CD4-positive, alpha-beta T cell (primary cell): ENCODE results near the gene ERLEC1. TPM values are rescaled to one million over a fixed set of nuclear protein-coding genes. Genes with fewer than 3 reads are reported as not detected.

ENCODE experiments used
- ATAC-seq: fragments of 200-7000 bp; cut with Tn5 transposase; one replicate; pipeline ENCODE4 v1.10.0; 2022; ENCODE audit warnings: mild to moderate bottlenecking; ENCODE audit not compliant: poor library complexity
- CTCF ChIA-PET: fragments of 350-600 bp; sonication (Branson Sonifier 250); formaldehyde crosslinking; loops from one replicate; lab custom pipeline; 2021; ENCODE audit warnings: antibody characterized with exemption, inconsistent platforms; lab: Charles Lee
- POLR2A ChIA-PET: fragments of 350-600 bp; sonication (Branson Sonifier 250); formaldehyde crosslinking; loops from one replicate; lab custom pipeline; 2021; ENCODE audit warnings: antibody characterized with exemption, inconsistent platforms; lab: Charles Lee
- DNase-seq, 14 experiments: peaks; one replicate each; pipeline ENCODE4 v3.0.0-alpha.2; 2013 to 2020; ENCODE audit warnings: mixed read lengths in 2 of 14
- H3K27ac ChIP-seq, 2 donors: one replicate each; pipeline versions ENCODE4 v1.5.1 to v1.7.0; 2013; ENCODE audit warnings: low read length in 2 of 2, low read depth in 1 of 2, mild to moderate bottlenecking in 1 of 2
- H3K27me3 ChIP-seq, 2 experiments: 1 replicate in 1 of 2; 2 replicates in 1 of 2; pipeline versions ENCODE4 v1.6.1 to v1.7.0; 2013; ENCODE audit warnings: low read length in 2 of 2, control low read depth in 1 of 2, mild to moderate bottlenecking in 1 of 2, moderate library complexity in 1 of 2; ENCODE audit not compliant: insufficient read depth in 2 of 2, control insufficient read depth in 1 of 2
- H3K36me3 ChIP-seq: one replicate; pipeline ENCODE4 v1.6.1; 2013; ENCODE audit warnings: low read length, control low read depth; ENCODE audit not compliant: insufficient read depth
- H3K4me1 ChIP-seq: one replicate; pipeline ENCODE4 v1.6.1; 2013; ENCODE audit warnings: low read length, control low read depth; ENCODE audit not compliant: insufficient read depth
- H3K4me3 ChIP-seq: one replicate; pipeline ENCODE4 v1.5.1; 2013; ENCODE audit warnings: mild to moderate bottlenecking, low read length, moderate library complexity
- H3K9me3 ChIP-seq, 2 experiments: 1 replicate in 1 of 2; 2 replicates in 1 of 2; pipeline versions ENCODE4 v1.6.1 to v1.7.0; 2013; ENCODE audit warnings: low read length in 2 of 2, mild to moderate bottlenecking in 2 of 2, control low read depth in 1 of 2, moderate library complexity in 1 of 2; ENCODE audit not compliant: control insufficient read depth in 1 of 2, insufficient read depth in 1 of 2
- H3K27ac Mint-ChIP-seq: one replicate; pipeline ENCODE4 v1.8.0; 2020; ENCODE audit warnings: mixed read lengths
- H3K27me3 Mint-ChIP-seq: one replicate; pipeline ENCODE4 v1.8.0; 2021; ENCODE audit warnings: mixed read lengths
- H3K36me3 Mint-ChIP-seq: one replicate; pipeline ENCODE4 v1.8.0; 2021; ENCODE audit warnings: low read depth, mixed read lengths
- H3K4me1 Mint-ChIP-seq: one replicate; pipeline ENCODE4 v1.8.0; 2021; ENCODE audit warnings: low read depth, mixed read lengths
- H3K4me3 Mint-ChIP-seq: one replicate; pipeline ENCODE4 v1.8.0; 2020; ENCODE audit warnings: mild to moderate bottlenecking, mixed read lengths
- H3K9me3 Mint-ChIP-seq: one replicate; pipeline ENCODE4 v1.8.0; 2020; ENCODE audit warnings: mixed read lengths
- intact Hi-C, 2 experiments: fragments of 100-400 bp; cut with DNase I in 1 of 2; cut with micrococcal nuclease in 1 of 2; formaldehyde crosslinking; loops; one replicate each; pipeline versions ENCODE4 v1.15.1 to v1.9.0; 2023 to 2025; cut with DNase I, micrococcal nuclease
- microRNA-seq: library from miRNA; unstranded; fragments of <30 nt; microRNA quantifications from one replicate; pipeline ENCODE4 v1.2.0, GENCODE V29; 2021; ENCODE audit warnings: borderline microRNAs expressed, borderline replicate concordance
- total RNA-seq, 174 experiments: library from RNA in 2 of 174; stranded (reverse) in 2 of 174; gene quantifications; one replicate each; pipeline ENCODE4 v1.2.3 and lab custom pipeline; 2021 to 2026
- TF ChIP-seq, protein P1 (sequence below): fragments of 200-600 bp; IDR thresholded peaks from one replicate; pipeline ENCODE4 v1.8.0; 2022; ENCODE audit warnings: antibody characterized with exemption, mild to moderate bottlenecking

ERLEC1 gene
- total RNA-seq, 2 experiments from 2014 or later, result 14.5 to 14.7 TPM

DNA sequence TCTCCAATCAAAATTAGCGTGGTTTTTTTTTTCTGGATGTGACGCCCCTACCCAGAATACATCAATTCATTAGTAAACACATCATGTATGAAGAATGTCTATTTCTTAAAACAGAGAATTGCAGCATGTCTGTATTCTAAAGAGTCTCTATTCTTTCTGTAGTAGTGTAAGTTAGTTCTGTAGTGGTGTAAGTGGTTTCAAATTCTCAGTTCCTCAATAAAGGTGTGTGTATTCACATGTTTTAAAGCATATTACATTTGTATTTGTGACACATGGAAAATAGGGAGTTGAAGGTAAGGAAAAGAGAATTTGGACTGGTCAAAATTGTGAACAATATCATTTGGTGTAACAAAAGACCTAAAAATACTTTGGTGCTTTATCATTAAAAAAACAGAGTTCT is 80.9 kb downstream of the ERLEC1 start:
- POLR2A ChIA-PET, result no interaction called here
- no peaks in the 10 kb centered on the region for H3K4me1 ChIP-seq
- no peaks in the 10 kb centered on the region for H3K27me3 ChIP-seq
- Mint-ChIP-seq H3K4me1 (peaks cover 2% of the 10 kb centered on the region), H3K4me3 (no peak overlapping the region), H3K27me3 (no peaks in the 10 kb centered on the region), H3K27ac (no peak overlapping the region), H3K36me3 (peaks cover 60% of the 10 kb centered on the region), H3K9me3 (no peaks in the 10 kb centered on the region)
- no peak overlapping the region for H3K27ac ChIP-seq
- ATAC-seq, result no peak
- no peak overlapping the region for H3K4me3 ChIP-seq
- intact Hi-C loops, result no loop called here
- DNase-seq, result no peak
- TF ChIP-seq, protein P1, sequence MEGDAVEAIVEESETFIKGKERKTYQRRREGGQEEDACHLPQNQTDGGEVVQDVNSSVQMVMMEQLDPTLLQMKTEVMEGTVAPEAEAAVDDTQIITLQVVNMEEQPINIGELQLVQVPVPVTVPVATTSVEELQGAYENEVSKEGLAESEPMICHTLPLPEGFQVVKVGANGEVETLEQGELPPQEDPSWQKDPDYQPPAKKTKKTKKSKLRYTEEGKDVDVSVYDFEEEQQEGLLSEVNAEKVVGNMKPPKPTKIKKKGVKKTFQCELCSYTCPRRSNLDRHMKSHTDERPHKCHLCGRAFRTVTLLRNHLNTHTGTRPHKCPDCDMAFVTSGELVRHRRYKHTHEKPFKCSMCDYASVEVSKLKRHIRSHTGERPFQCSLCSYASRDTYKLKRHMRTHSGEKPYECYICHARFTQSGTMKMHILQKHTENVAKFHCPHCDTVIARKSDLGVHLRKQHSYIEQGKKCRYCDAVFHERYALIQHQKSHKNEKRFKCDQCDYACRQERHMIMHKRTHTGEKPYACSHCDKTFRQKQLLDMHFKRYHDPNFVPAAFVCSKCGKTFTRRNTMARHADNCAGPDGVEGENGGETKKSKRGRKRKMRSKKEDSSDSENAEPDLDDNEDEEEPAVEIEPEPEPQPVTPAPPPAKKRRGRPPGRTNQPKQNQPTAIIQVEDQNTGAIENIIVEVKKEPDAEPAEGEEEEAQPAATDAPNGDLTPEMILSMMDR, result no peak
- no peaks in the 10 kb centered on the region for H3K9me3 ChIP-seq
- CTCF ChIA-PET, result no interaction called here
- H3K36me3 ChIP-seq, result peaks cover 51% of the 10 kb centered on the region

Small RNA genes within 50 kb of the gene (microRNA-seq; reads per million reads assigned to microRNA genes)
- gene MIR3682, result not detected

Other genes starting within 250 kb of the ERLEC1 start
- under 1 TPM; 0.47 to 0.85 TPM for gene CHAC2, start 19.2 kb upstream of the ERLEC1 start, total RNA-seq
- gene ASB3, start 91 bp upstream of the ERLEC1 start, total RNA-seq, result 10 to 100 TPM; 31.0 to 34.3 TPM
- 1 to 10 TPM; 1.6 to 2.0 TPM for gene GPR75, start 72.9 kb downstream of the ERLEC1 start, total RNA-seq
- 10 to 100 TPM; 82.6 to 87.0 TPM for gene PSME4, start 183.9 kb downstream of the ERLEC1 start, total RNA-seq